ENCODE data around the gene ANXA11. TPM values are rescaled to one million over a fixed set of nuclear protein-coding genes. Genes with fewer than 3 reads are reported as not detected.

Gene ANXA11
- total and polyA plus RNA-seq, 9 of the 15 experiments (the other 6 are each of a cell fraction or from before 2014, with no cell fraction given): 43.6 to 212 (median 109) TPM

- TF ChIP-seq PHF20 (IDR thresholded peaks at IDR 0.05; ENCODE audit: partially characterized antibody) (peak; percentile 77), ZNF518B (CRISPR knock-in tag; IDR thresholded peaks at IDR 0.05) (no peak), MTA3 (IDR thresholded peaks at IDR 0.05; ENCODE audit: borderline replicate concordance) (peak; percentile 95), POLR2G (IDR thresholded peaks at IDR 0.05; ENCODE audit: low read depth, low read length) (peak; percentile 95), ZKSCAN3 (CRISPR knock-in tag; IDR thresholded peaks at IDR 0.05) (no peak), LEF1 (IDR thresholded peaks at IDR 0.05) (peak; percentile 70; the same call in 1 of the 2 replicates), SMARCA4 (IDR thresholded peaks at IDR 0.05) (peak; percentile 68), ZNF644 (tag; IDR thresholded peaks at IDR 0.05; ENCODE audit: low read depth) (no peak), ZNF780A (CRISPR knock-in tag; IDR thresholded peaks at IDR 0.05) (no peak), MNT (conservative IDR thresholded peaks at IDR 0.05) (peak in 1 of 2 experiments; percentile 43; a peak in 1 of 4 replicates), ZNF24 (IDR thresholded peaks at IDR 0.05) (peak; percentile 45; the same call in 1 of the 2 replicates), KLF16 (IDR thresholded peaks at IDR 0.05) (no peak), SREBF2 (CRISPR knock-in tag; IDR thresholded peaks at IDR 0.05) (no peak), RBM34 (IDR thresholded peaks at IDR 0.05; ENCODE audit: borderline replicate concordance, insufficient read depth, low read length) (no peak), MAZ (CRISPR knock-in tag; conservative IDR thresholded peaks at IDR 0.05 in 1 of 2, IDR thresholded peaks at IDR 0.05 in 1 of 2) (peak; percentile 60 to 65; a peak in 1 of 4 replicates), ZNF507 (tag; conservative IDR thresholded peaks at IDR 0.05) (no peak), HDAC8 (tag; IDR thresholded peaks at IDR 0.05) (no peak), POU5F1 (IDR thresholded peaks at IDR 0.05; ENCODE audit: borderline replicate concordance, low read depth, low read length, partially characterized antibody) (no peak)
- TF ChIP-seq, protein P1, sequence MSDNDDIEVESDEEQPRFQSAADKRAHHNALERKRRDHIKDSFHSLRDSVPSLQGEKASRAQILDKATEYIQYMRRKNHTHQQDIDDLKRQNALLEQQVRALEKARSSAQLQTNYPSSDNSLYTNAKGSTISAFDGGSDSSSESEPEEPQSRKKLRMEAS (CRISPR knock-in tag; IDR thresholded peaks at IDR 0.05): no peak
- TF ChIP-seq, protein P2, sequence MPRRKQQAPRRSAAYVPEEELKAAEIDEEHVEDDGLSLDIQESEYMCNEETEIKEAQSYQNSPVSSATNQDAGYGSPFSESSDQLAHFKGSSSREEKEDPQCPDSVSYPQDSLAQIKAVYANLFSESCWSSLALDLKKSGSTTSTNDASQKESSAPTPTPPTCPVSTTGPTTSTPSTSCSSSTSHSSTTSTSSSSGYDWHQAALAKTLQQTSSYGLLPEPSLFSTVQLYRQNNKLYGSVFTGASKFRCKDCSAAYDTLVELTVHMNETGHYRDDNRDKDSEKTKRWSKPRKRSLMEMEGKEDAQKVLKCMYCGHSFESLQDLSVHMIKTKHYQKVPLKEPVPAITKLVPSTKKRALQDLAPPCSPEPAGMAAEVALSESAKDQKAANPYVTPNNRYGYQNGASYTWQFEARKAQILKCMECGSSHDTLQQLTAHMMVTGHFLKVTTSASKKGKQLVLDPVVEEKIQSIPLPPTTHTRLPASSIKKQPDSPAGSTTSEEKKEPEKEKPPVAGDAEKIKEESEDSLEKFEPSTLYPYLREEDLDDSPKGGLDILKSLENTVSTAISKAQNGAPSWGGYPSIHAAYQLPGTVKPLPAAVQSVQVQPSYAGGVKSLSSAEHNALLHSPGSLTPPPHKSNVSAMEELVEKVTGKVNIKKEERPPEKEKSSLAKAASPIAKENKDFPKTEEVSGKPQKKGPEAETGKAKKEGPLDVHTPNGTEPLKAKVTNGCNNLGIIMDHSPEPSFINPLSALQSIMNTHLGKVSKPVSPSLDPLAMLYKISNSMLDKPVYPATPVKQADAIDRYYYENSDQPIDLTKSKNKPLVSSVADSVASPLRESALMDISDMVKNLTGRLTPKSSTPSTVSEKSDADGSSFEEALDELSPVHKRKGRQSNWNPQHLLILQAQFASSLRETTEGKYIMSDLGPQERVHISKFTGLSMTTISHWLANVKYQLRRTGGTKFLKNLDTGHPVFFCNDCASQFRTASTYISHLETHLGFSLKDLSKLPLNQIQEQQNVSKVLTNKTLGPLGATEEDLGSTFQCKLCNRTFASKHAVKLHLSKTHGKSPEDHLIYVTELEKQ (CRISPR knock-in tag; IDR thresholded peaks at IDR 0.05): no peak
Measured at GRCh38 chr10:80205477-80206276, at the start of gene ANXA11 (continued).

Measured in K562 (cell line).